Measurements from ENCODE around the gene EXOC6.
"Not testable (repeated sequence)": the region's sequence is repeated elsewhere in the genome, so short reads cannot be mapped to it uniquely, and the experiment has no call there.

Gene EXOC6

DNA sequence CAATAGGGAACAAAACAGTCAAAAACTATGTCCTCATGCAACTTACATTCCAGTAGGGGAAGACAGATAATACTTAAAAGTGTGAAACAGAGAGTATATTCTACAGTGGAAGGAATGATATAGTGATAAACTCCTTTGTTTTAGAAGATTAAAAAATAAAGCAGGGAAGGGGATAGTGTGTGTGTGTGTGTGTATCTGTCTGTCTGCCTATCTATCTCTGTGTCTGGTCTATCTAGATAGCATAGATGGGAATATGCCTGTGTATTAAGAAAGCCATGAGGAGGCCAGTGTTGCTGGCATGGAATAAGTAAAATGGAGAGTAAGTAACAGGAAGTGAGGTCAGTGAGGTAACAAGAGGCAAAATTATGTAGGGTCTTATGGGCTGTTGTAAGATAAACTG, 42.2 kb downstream of the EXOC6 start:
- DNase-seq = no peak

DNA sequence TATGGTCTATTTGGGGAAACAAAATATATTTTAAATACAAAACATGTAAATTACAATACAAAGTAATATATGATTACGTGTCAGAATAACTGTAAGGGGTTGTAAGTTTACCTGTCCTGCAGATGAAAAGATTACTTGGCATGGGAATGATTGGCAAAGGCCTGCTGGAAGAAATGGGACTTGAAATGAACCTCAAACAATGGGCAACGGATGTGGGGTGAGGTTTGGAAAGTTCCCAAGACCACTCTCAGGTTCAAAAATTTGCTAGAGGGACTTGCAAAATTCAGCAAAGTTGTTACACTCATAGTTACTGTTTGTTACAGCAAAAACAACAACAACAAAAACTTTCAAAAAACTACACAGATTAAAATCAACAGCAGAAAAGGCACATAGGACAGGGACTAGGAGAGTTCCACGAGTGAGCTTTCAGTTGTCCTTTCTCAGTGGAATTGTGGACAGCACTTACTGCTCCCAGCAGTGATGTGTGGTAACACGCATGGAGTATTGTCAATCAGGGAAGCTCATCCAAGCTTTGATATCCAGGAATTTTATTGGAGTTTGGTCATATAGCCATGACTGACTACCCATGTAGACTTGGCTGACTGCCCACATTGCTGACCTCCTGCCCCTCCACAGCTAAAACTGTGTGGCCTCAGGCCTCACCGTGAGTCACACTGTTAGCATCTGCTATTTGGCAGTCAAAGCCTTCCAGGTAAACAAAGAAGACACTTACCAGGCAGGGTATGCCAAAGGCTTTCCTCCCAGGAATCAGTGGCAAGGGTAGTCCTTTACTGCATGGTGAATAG, 43.8 kb downstream of the EXOC6 start:
- DNase-seq = peak; percentile 34

DNA sequence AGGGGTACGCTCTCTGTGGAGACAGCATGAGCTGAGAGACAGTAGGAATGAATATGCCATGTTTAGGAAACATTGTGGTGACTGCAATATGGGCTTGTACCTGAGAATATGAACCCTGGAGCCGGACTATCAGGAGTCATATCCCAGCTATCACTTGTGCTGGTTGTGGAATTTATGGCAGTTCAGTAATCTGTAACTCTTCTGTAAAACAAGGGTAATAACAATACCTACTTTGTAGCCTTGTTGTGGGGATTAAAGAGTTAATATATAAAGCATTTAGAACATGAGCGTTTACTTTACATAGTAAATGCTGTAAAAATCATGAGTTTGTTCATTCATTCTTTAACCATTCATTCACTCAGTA, 44.4 kb downstream of the EXOC6 start:
- DNase-seq = no peak

DNA sequence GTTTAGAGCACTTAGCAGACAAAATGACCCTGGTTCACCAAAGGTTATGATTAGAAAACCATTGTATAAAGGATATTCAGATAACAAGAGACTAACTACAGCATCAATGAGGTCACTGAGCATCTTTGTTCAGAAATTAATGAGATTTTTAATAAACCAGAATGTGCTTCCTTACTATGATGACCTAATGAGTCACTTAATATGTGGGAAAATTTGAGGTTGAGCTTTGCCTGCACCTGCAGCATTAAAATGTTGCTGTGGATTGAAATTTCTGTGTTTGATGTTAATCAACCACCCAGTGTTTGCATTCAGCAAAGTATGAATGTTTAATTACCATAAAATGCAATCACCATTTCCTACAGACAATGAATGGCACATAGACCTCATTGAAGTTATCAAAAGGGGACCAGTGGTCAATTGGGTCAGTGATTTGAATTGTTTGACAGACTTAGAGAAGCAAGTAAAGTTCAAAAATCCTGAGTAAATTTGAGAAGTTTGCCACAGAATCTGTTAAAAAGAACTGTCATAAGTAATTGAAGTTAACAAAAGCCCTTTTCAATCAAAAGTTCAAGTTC, 45.8 kb downstream of the EXOC6 start:
- no peak for DNase-seq

DNA sequence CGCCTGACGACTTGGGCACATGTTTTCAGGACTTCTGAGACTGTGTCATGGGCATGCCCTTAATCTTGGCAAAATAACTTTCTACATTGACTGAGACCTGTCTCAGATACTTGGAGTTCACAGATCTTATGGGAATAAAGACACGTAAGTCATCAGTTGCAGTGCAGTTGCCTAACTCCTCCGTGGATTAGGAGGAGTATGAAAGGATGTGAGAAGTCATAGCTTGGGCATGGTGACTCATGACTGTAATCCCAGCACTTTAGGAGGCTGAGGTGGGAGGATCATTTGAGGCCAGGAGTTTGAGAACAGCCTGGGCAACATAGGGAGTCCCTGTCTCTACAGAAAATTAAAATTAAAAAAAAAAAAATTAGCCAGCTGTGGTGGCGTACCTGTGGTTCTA, 49.6 kb downstream of the EXOC6 start:
- DNase-seq = no peak

DNA sequence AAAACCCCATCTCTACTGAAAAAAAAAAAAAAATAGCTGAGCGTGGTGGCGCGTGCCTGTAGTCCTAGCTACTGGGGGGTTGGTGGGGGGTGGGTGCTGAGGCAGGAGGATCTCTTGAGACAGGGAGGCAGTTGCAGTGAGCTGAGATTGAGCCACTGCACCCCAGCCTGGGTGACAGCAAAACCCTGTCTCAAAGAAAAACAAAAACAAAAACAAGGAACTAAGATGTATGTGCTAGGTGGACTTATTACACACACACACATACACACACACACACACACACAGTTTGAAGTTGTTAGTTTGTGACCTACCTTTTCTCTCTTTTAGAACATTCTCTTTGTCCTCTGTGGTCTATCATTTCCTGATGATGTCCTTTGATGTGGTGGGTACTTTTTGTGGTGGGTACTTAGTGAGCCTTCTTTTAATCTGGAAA, 53.5 kb downstream of the EXOC6 start:
- no peak for DNase-seq

DNA sequence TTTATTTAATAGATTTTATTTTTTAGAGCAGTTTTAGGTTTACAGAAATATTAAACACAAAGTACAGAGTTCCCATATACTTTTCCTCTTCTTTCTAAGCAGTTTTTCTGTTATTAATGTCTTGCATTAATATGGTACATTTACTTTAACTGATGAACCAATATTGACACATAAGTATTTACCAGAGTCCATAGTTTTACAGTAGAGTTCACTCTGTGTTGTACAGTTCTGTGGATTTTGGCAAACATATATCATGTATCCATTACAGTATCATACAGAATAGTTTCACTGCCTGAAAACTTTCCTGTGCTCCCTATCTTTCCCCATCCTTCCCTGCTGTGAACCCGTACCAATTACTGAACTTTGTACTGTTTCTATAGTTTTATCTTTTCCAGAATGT, 55.3 kb downstream of the EXOC6 start:
- DNase-seq = no peak

DNA sequence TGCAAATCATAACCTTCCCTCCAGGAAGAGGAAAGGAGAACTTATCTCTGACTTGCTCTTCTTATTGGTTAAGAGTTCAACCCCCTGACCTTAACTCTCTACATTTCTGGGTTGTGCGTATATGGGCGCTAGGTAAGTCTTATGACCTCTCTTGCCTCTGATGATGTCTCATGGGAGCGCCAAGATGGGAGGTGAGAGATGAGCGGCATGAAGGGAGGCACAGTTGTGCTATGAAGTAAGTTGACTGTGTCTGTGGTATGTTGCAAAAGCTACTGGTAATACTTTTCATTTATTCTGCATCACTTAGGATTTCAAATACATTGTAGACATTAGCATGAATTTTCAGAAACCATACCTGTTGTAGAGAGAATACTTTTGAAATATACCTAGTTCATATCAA, 59.0 kb downstream of the EXOC6 start:
- no peak for DNase-seq

DNA sequence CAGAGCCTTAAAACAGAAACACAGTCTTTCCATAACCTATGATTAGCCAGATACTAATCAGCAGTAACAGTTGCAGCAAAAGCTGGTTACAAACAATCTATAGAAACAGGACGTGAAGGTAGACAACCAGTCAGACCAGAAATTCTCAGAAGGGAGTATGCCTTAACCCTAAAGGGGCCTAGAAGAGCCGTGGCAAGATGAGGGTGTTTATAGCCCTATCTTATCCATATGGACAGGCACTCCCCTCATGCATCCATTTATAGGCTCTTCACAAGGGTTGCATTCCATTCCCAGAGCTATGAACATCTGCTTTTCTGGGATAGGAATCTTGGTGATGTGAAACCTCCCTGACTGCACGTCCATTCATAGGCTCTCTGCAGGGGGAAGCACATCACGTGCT, 64.3 kb downstream of the EXOC6 start:
- DNase-seq = not testable (repeated sequence)

DNA sequence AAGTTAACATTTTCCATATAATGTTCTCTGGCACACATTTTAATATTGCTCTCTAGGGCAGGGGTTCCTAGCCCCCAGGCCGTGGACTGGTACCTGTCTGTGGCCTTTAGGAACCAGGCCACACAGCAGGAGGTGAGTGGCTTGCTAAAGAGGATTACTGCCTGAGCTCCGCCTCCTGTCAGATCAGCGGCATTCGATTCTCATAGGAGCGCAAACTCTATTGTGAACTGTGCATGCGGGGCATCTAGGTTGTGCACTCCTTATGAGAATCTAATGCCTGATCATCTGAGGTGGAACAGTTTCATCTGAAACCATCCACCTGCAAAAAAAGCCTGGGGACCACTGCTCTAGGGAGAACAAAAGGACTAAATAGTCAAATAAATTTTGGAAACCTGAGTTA, 65.7 kb downstream of the EXOC6 start:
- no peak for DNase-seq

DNA sequence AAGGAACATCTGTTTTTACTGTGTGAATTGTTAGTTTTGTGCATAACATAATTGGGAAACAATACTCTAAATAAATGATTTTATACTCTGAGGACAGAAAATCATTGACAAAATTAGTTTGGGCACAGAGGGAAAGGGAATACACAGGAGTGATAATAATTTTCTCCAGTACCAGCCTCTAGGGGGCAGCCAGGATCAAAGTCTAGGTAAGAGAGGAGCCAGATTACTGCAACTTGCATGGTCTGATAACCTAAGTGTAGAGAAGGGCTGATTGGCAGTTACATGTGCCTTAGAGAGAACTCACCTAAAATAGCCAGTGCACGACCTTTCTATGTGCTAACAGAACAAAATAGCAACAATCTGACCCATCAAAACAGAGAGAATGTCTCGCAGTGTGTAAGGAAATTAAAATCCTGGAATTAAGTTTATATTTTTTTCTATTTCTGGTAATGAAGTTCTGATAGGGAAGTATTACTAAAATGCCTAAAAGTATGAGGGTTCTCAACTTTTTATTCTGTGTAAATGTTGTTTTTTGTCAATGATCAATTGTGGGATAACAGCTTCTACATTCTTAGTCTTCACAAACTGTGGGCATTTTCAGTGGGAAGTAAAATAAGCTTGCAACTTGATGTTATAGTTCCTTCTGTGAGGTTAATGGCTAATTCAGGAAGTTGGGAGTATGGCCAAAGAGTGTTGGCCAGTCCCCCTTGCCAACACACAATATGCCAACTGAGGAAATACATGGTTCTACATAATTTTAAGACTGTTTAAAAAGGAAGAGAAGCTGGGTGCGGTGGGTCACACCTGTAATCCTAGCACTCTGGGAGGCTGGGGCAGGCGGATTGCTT, 66.4 kb downstream of the EXOC6 start:
- DNase-seq = peak; percentile 59

DNA sequence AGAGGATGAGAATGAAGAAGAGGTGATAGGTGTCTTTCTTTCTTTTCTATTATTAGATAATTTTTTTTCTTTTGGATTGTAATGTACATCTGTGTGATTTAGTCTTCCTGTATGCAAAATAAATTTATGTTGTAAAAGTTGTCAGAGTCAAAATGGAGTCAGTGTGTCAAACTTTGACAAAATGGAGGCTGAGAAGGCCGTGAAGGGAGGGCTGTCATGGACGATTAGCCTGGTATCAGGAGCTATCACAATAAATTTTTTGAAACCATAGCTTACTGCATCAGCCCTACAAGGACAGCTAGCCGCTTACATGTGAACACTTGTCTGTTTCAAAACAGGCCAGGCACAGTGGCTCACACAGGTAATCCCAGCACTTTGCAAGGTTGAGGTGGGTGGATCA, 67.6 kb downstream of the EXOC6 start:
- DNase-seq = no peak

DNA sequence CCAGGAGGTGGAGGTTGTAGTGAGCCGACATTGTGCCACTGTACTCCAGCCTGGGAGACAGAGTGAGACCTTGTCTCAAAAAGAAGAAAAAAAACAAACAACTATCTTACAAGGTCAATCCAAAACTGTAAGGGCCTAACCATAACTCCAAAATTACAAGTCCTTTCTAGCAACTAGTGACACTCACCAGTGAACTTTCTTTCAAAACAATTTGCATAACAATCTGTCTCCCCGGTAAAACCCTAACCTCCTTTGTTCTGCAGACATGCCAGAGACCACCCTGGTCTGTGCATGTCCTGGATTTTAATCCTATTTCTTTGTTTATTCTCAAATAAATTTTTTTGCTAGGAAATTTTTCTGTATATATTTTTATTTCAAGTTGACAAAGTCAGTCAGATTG, 68.1 kb downstream of the EXOC6 start:
- DNase-seq = no peak

DNA sequence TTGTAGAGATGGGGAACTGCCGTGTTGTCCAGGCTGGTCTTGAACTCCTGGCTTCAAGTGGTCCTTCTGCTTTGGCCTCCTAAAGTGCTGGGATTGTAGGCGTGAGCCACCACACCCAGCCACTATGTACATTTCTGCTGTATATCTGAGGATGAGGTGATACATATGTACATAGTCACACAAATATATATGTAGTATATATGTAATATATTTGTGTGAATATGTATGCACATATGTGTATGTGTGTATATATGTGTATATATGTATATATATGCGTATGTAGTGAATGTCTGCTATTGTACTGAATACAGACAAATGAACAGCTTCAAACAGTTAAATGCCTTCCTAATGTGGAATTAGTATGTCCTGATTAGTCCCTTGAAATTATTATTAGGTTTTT, 70.3 kb downstream of the EXOC6 start:
- DNase-seq = no peak

DNA sequence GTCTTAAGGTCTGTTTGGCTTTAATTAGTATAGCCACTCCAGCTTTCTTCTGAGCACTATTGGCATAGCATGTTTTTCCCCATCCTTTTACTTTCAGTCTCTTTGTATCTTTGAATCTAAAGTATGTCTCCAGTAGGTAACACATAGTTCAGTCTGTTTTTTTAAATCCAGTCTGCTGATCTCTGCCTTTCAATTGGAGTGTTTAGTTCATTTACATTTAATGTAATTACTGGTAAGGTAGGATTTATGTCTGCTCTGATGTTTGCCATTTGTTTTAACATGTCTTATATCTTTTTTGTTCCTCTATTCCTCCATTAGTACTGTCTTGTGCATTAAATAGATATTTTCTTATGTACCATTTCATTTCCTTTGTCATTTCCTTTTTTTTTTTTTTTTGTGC, 72.5 kb downstream of the EXOC6 start:
- DNase-seq = no peak

DNA sequence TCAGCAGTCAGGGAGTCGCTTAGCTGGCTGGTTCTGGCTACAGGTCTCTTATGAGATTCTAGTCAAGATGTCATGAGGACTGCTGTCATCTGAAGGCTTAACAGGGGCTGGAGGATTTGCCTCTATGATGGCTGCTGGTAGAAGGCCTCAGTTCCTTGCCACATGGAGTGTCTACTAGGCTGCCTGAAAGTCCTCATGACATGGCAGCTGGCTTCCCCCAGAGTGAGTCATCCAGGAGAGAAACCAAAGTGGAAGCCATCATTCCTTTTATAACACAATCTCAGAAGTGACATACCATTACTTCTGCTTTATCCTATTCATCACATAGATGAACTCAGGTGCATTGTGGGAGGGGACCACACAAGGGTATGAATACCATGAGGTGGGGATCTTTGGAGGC, 75.1 kb downstream of the EXOC6 start:
- DNase-seq = no peak

DNA sequence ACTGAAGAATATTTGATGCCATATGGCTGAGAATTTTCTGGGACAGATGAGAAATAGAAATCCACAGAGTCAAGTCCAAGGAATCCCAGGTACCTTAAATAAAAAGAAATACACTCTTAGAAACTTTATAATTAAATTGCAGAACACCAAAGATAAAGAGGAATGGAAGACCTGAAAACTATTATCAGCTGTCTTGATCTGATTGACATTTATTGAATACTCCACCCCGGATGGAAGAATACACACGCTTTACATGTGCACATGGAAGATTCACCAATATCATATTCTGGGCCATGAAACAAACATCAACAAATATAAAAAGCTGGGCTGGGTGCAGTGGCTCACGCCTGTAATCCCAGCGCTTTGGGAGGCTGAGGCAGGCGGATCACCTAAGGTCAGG, 81.6 kb downstream of the EXOC6 start:
- no peak for DNase-seq

DNA sequence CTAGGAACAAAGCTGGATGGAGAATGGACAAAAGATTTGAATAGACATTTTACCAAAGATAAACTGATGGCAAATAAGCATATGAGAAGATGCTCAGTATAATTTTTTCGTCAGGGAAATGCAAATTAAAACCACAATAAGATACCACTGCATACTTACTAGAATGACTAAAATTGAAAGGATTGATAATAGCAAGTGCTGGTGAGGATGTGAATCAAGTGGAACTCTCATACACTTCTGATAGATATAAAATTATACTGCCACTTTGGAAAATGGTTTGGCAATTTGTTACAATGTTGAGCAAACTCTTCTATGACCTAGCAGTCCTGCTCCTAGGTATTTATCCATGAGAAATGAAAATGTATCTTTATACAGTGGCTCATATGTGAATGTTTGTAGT, 83.3 kb downstream of the EXOC6 start:
- DNase-seq = no peak

DNA sequence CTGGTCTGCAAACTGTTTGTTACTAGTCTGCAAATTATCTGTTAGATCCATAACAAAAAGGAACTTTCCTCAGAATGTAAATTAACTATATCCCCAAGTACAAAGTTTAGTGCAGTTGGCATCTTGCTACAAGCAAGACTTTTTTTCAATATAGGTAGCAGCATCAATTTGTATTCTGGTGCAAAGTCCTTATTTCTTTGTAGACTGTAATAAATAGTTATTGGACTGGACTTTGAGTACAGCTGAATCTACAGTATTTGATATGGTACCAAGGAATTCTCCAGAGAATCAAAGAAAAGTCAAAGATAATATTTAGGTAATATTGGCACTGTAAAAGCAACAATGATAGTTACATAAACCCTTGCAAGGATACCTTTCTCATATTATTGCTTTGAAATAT, 89.6 kb downstream of the EXOC6 start:
- DNase-seq = no peak

DNA sequence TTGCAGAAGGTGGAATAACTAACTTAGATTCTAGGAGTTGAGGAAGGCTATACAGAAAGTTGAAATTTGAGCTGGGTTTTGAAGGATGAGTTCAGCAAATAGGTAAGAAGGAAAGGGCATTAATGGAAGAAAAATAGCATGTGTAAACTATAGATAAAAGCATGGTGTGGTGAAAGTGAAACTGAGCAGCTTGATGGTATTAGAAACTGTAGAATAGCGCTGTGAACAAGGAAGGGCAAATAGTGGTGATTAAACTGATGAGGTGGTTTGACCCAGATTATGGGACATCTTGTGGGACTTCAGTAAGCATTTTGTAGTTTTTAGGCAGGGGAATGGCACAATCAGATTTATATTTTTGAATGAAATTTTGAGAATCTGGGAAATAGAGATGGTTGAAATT, 90.5 kb downstream of the EXOC6 start:
- DNase-seq = no peak

DNA sequence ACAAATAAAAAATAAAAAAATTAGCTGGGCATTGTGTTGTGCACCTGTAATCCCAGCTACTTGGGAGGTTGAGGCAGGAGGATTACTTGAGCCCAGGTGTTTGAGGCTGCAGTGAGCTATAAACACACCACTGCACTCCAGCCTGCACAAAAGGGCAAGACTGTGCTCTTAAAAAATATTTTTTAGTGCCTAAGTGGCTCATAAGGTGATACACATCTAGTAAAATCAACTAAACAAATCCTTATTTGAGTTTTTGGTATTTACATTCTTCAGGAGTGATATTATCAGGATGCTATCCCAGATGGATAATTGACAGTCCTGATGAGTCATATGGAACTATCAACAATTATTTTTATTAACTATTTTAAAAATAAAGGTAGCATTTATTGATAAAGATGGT, 93.9 kb downstream of the EXOC6 start:
- no peak for DNase-seq

DNA sequence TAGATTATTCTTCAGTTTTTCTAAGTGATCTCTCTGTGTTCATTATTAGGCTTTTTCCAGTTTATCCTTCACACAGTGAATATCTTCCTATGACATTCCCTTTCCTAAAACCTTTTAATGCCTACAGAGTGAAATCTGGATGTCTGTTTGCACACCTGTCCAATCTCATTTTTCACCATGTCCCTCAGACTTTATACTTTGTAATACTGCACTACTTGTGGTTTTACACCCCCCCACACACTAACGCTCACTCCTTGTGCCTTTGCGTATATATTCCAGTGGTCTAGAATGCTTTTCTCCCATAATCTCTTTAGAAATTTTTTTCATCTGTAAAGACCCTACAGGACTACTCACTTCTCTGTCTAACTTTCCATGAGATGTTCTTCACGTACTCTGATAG, 98.2 kb downstream of the EXOC6 start:
- no peak for DNase-seq

DNA sequence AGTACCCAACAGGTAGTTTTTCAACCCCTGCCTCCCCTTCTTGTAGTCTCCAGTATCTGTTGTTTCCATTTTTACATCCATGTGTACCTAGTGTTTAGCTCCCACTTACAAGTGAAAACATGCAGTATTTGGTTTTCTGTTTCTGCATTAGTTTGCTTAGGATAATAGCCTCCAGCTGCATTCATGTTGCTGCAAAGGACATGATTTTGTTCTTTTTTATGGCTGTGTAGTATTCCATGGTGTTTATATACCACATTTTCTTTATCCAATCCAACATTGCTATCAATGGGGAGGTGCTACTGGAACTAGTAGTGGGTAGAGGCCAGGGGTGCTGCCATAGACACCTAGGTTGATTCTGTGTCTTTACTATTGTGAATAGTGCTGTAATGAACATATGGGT, 104.3 kb downstream of the EXOC6 start:
- DNase-seq = not testable (repeated sequence)

Measured in amniotic stem cell (primary cell).